DOHH2 (cell line): Measurements from ENCODE around the gene CAPS2.

Experiments
- CTCF ChIP-seq: fragments of 200-600 bp; sonication (generic); IDR thresholded peaks from one replicate; pipeline ENCODE4 v1.5.1; 2014; ENCODE audit warnings: antibody characterized with exemption, mild to moderate bottlenecking, low read depth, low read length; ENCODE audit not compliant: poor library complexity, severe bottlenecking
- EZH2phosphoT487 ChIP-seq: fragments of 200-600 bp; sonication (generic); IDR thresholded peaks from 2 replicates; pipeline ENCODE4 v1.6.1; 2017; ENCODE audit warnings: borderline replicate concordance, mild to moderate bottlenecking, antibody characterized with exemption, low read length, moderate library complexity, mixed read lengths

GRCh38 chr12:75260316-75260715 is 69.8 kb downstream of the CAPS2 start:
- TF ChIP-seq CTCF = no peak
- TF ChIP-seq EZH2phosphoT487 = no peak
